IMR-90 (cell line): ENCODE measurements around the gene IL18BP. TPM values are rescaled to one million over a fixed set of nuclear protein-coding genes. Genes with fewer than 3 reads are reported as not detected.
A peak's percentile ranks its signal among the peaks of the same experiment; 100 is the strongest.

Experiments used
- ATAC-seq: fragments of 200-7000 bp; cut with Tn5 transposase; 2 replicates; pipeline ENCODE4 v1.9.1; 2020; ENCODE audit warnings: low read depth, mild to moderate bottlenecking, moderate library complexity
- BruUV-seq: library from RNA; stranded (reverse); fragments of 400-500 nt; replicated peaks from 2 replicates; lab custom pipeline; 2021; lab: Mats Ljungman, UMichigan
- CTCF ChIA-PET: fragments of 300-600 bp; formaldehyde crosslinking; extraction: SDS; loops from one replicate; lab custom pipeline; 2021; ENCODE audit warnings: antibody characterized with exemption; lab: Yijun Ruan, JAX
- POLR2A ChIA-PET: fragments of 300-600 bp; sonication (Branson Sonifier 250); formaldehyde crosslinking; loops from one replicate; lab custom pipeline; 2022; ENCODE audit warnings: antibody characterized with exemption; ENCODE audit not compliant: unreplicated experiment; lab: Charles Lee
- DNase-seq: peaks from one replicate; pipeline ENCODE4 v3.0.0; 2013
- H2AFZ ChIP-seq: replicated peaks from 2 replicates; pipeline ENCODE3; 2013; ENCODE audit warnings: low read length, mild to moderate bottlenecking; ENCODE audit not compliant: poor library complexity
- H2AK5ac ChIP-seq: 2 replicates; pipeline ENCODE4 v1.6.1; 2013; ENCODE audit warnings: low read depth, low read length, inconsistent platforms
- H2AK9ac ChIP-seq: replicated peaks from 2 replicates; pipeline ENCODE3; 2013; ENCODE audit warnings: mild to moderate bottlenecking, low read depth, low read length, moderate library complexity; ENCODE audit not compliant: poor library complexity
- H2BK120ac ChIP-seq: 2 replicates; pipeline ENCODE4 v1.6.1; 2013; ENCODE audit warnings: low read depth, low read length, inconsistent platforms
- H2BK15ac ChIP-seq: 3 replicates; pipeline ENCODE4 v1.6.1; 2013; ENCODE audit warnings: low read depth, low read length, inconsistent platforms
- H2BK20ac ChIP-seq: 2 replicates; pipeline ENCODE4 v1.6.1; 2013; ENCODE audit warnings: low read depth, mild to moderate bottlenecking, inconsistent platforms, low read length, moderate library complexity
- H2BK5ac ChIP-seq: 2 replicates; pipeline ENCODE4 v1.6.1; 2013; ENCODE audit warnings: mild to moderate bottlenecking, low read depth, low read length, inconsistent platforms; ENCODE audit not compliant: poor library complexity, severe bottlenecking
- H3K14ac ChIP-seq: replicated peaks from 2 replicates; pipeline ENCODE4 v1.6.1; 2013; ENCODE audit warnings: low read depth, low read length, inconsistent platforms
- H3K18ac ChIP-seq: 2 replicates; pipeline ENCODE4 v1.6.1; 2013; ENCODE audit warnings: low read depth, low read length, control low read depth
- H3K23ac ChIP-seq: 2 replicates; pipeline ENCODE4 v1.6.1; 2013; ENCODE audit warnings: low read depth, low read length, inconsistent platforms
- H3K27ac ChIP-seq: 2 replicates; pipeline ENCODE4 v1.5.1; 2013; ENCODE audit warnings: mild to moderate bottlenecking, control low read depth, low read length; ENCODE audit not compliant: insufficient read depth
- H3K27me3 ChIP-seq: 2 replicates; pipeline ENCODE4 v1.6.1; 2013; ENCODE audit warnings: low read length; ENCODE audit not compliant: control insufficient read depth, insufficient read depth
- H3K36me3 ChIP-seq: 2 replicates; pipeline ENCODE4 v1.6.1; 2013; ENCODE audit warnings: low read length, mixed read lengths; ENCODE audit not compliant: control insufficient read depth, insufficient read depth
- H3K4ac ChIP-seq: 2 replicates; pipeline ENCODE4 v1.6.1; 2013; ENCODE audit warnings: low read depth, low read length, inconsistent platforms
- H3K4me1 ChIP-seq: 2 replicates; pipeline ENCODE4 v1.6.1; 2013; ENCODE audit warnings: low read length, mixed read lengths; ENCODE audit not compliant: control insufficient read depth, insufficient read depth
- H3K4me2 ChIP-seq: 2 replicates; pipeline ENCODE4 v1.6.1; 2013; ENCODE audit warnings: low read depth, mild to moderate bottlenecking, control low read depth, low read length, moderate library complexity
- H3K4me3 ChIP-seq: 2 replicates; pipeline ENCODE4 v1.5.1; 2013; ENCODE audit warnings: low read depth, mild to moderate bottlenecking, control low read depth, low read length, moderate library complexity; ENCODE audit not compliant: insufficient read depth
- H3K56ac ChIP-seq: 2 replicates; pipeline ENCODE4 v1.6.1; 2013; ENCODE audit warnings: low read length, inconsistent platforms; ENCODE audit not compliant: insufficient read depth; ENCODE audit errors: extremely low read depth
- H3K79me1 ChIP-seq, 2 experiments: 2 replicates each; pipeline ENCODE4 v1.6.1; 2013; ENCODE audit warnings: low read length in 2 of 2, inconsistent platforms in 1 of 2, low read depth in 1 of 2
- H3K9ac ChIP-seq: 2 replicates; pipeline ENCODE4 v1.6.1; 2013; ENCODE audit warnings: low read depth, low read length, control low read depth
- H3K9me1 ChIP-seq: 2 replicates; pipeline ENCODE4 v1.6.1; 2013; ENCODE audit warnings: low read length, inconsistent platforms; ENCODE audit not compliant: insufficient read depth
- H3K9me3 ChIP-seq: 2 replicates; pipeline ENCODE4 v1.6.1; 2013; ENCODE audit warnings: low read length; ENCODE audit not compliant: control insufficient read depth, insufficient read depth
- H4K20me1 ChIP-seq: 2 replicates; pipeline ENCODE4 v1.6.1; 2013; ENCODE audit warnings: low read length, inconsistent platforms; ENCODE audit not compliant: insufficient read depth
- H4K5ac ChIP-seq: 2 replicates; pipeline ENCODE4 v1.6.1; 2013; ENCODE audit warnings: mild to moderate bottlenecking, low read depth, low read length, control low read depth
- H4K8ac ChIP-seq, 2 experiments: 2 replicates each; pipeline ENCODE4 v1.6.1; 2013; ENCODE audit warnings: low read depth in 2 of 2, low read length in 2 of 2, control low read depth in 1 of 2, inconsistent platforms in 1 of 2
- H4K91ac ChIP-seq: 2 replicates; pipeline ENCODE4 v1.6.1; 2013; ENCODE audit warnings: low read depth, low read length, inconsistent platforms; ENCODE audit not compliant: insufficient read depth
- MAFK ChIP-seq: IDR thresholded peaks from 2 replicates; pipeline ENCODE4 v1.6.1; 2012; ENCODE audit warnings: low read depth, low read length, improper control_type of control experiment
- MAZ ChIP-seq: IDR thresholded peaks from 2 replicates; pipeline ENCODE4 v1.6.1; 2012; ENCODE audit warnings: low read depth, mild to moderate bottlenecking, low read length, improper control_type of control experiment, moderate library complexity, borderline replicate concordance
- MXI1 ChIP-seq: IDR thresholded peaks from 2 replicates; pipeline ENCODE4 v1.6.1; 2012; ENCODE audit warnings: low read depth, mild to moderate bottlenecking, low read length, moderate library complexity, borderline replicate concordance
- RAD21 ChIP-seq: IDR thresholded peaks from 2 replicates; pipeline ENCODE4 v1.6.1; 2012; ENCODE audit warnings: low read length, improper control_type of control experiment
- SMC3 ChIP-seq: fragments of 150-350 bp; IDR thresholded peaks from 2 replicates; pipeline ENCODE4 v1.6.1; 2016; ENCODE audit warnings: low read depth, mild to moderate bottlenecking, antibody characterized with exemption, low read length, moderate library complexity
- WGBS, 2 experiments: methylation state at CpG; one replicate each; pipeline versions ENCODE4 v1.1.5 to v1.1.7; 2013; ENCODE audit warnings: missing lambda C conversion rate in 2 of 2; ENCODE audit not compliant: insufficient read length in 1 of 2; ENCODE audit errors: extremely low coverage in 2 of 2; 5-methylcytosine and 5-hydroxymethylcytosine counted together
- dilution Hi-C: fragments of 300-500 bp; cut with HindIII; formaldehyde crosslinking; loops from one replicate; pipeline ENCODE4 v1.14.3; 2018; ENCODE audit warnings: low sequenced_read_pairs; ENCODE audit not compliant: unreplicated experiment
- in situ Hi-C: fragments of 300-500 bp; cut with MboI; formaldehyde crosslinking; loops from 3 replicates; pipeline ENCODE4 v1.14.3; 2019; ENCODE audit warnings: low sequenced_read_pairs, inconsistent platforms, mixed read lengths
- intact Hi-C: fragments of 100-400 bp; cut with micrococcal nuclease; formaldehyde crosslinking; loops from 2 replicates; pipeline ENCODE4 v1.10.0; 2022
- polyA plus RNA-seq, 3 experiments: library from polyadenylated mRNA; depleted of rRNA; stranded (reverse); fragments of >200 nt; gene quantifications; 2 replicates each; pipeline ENCODE4 v1.2.3, GENCODE V29; 2012; ENCODE audit warnings: low replicate concordance in 1 of 3
- total RNA-seq: library from RNA; depleted of rRNA; stranded (reverse); fragments of >200 nt; gene quantifications from 2 replicates; pipeline ENCODE4 v1.2.3, GENCODE V29; 2012

The IL18BP gene
- total and polyA plus RNA-seq, 2 of the 4 experiments (the other 2 are of a cell fraction): 0.90 to 3.2 TPM

DNA sequence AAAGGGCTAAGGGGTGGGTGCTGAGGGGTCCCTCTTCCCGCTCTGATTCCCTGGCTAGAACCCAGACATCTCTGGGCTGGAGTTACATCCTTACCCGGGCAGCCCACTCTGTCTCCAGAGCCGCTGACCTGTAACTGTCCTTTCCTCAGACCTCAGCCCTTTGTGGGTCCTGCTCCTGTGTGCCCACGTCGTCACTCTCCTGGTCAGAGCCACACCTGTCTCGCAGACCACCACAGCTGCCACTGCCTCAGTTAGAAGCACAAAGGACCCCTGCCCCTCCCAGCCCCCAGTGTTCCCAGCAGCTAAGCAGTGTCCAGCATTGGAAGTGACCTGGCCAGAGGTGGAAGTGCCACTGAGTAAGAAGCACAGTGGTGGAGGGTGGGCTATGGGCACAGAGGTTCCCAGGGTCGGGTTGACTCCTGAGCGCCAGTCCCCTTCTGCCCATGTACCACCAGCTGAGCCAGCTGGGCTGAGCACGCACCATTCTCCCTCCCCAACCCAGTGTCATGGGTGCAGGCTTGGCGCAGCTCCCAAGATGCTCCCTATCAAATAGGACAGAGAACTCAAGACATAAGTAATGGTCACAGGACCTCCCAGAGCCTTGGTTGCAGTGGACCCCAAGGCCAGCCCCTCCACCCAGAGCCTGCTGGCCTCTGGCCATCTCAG lies 1.6 kb downstream of the IL18BP start:
- Histone ChIP-seq H3K27ac (no peak overlapping the region), H3K79me1 (peaks cover 3 to 16% of the 10 kb centered on the region in 2 experiments; a peak in 2 of 4 replicates)
- no peak for ATAC-seq

More for the DNA sequence above, 1.6 kb downstream of the IL18BP start:
- no peak overlapping the region for H3K9ac ChIP-seq
- H2BK20ac ChIP-seq: no peak overlapping the region
- no peak overlapping the region for H3K4me2 ChIP-seq
- no peak overlapping the region for H4K5ac ChIP-seq
- H3K36me3 ChIP-seq: peaks cover 50% of the 10 kb centered on the region
- no peak overlapping the region for H3K14ac ChIP-seq
- H3K4me1 ChIP-seq: peaks cover 6% of the 10 kb centered on the region
- H2BK120ac ChIP-seq: no peak overlapping the region
- intact Hi-C loops (no loop called here), in situ Hi-C loops (no loop called here), dilution Hi-C loops (no loop called here)
- H3K56ac ChIP-seq: no peak overlapping the region
- no peak overlapping the region for H4K8ac ChIP-seq
- no peak overlapping the region for H3K18ac ChIP-seq
- H3K27me3 ChIP-seq: no peaks in the 10 kb centered on the region
- no peaks in the 10 kb centered on the region for H3K9me3 ChIP-seq
- ChIA-PET CTCF (interaction anchor here (0.7 to 1.1 kb wide), 3 partner anchors 12 to 25 kb away, joined by 3 to 5 read pairs (median 4); no protein-coding TSS in a partner anchor), POLR2A (no interaction called here)
- WGBS, 2 experiments: 100% methylated on average over 1 of the region's 10 CpGs; no CpG with 5 or more reads in 1 of the 2 experiments
- no peak overlapping the region for H3K23ac ChIP-seq
- H3K4ac ChIP-seq: no peak overlapping the region
- peak overlapping the region; percentile 35 for H2AK9ac ChIP-seq
- no peak overlapping the region for H2AFZ ChIP-seq
- H3K9me1 ChIP-seq: peaks cover 7% of the 10 kb centered on the region
- H2AK5ac ChIP-seq: no peak overlapping the region
- no peak overlapping the region for H4K91ac ChIP-seq
- H2BK5ac ChIP-seq: no peak overlapping the region
- H3K4me3 ChIP-seq: no peak overlapping the region
- DNase-seq: no peak
- BruUV-seq: no TSS peak
- H4K20me1 ChIP-seq: peaks cover 26% of the 10 kb centered on the region
- no peak overlapping the region for H2BK15ac ChIP-seq
- TF ChIP-seq MAFK: no peak
- no peak for TF ChIP-seq MXI1
- no peak for TF ChIP-seq MAZ
- no peak for TF ChIP-seq RAD21
- TF ChIP-seq SMC3: no peak
